ENCODE measurements around the gene UTS2R.
"Not testable (repeated sequence)": the region's sequence is repeated elsewhere in the genome, so short reads cannot be mapped to it uniquely, and the experiment has no call there.

Gene UTS2R

DNA sequence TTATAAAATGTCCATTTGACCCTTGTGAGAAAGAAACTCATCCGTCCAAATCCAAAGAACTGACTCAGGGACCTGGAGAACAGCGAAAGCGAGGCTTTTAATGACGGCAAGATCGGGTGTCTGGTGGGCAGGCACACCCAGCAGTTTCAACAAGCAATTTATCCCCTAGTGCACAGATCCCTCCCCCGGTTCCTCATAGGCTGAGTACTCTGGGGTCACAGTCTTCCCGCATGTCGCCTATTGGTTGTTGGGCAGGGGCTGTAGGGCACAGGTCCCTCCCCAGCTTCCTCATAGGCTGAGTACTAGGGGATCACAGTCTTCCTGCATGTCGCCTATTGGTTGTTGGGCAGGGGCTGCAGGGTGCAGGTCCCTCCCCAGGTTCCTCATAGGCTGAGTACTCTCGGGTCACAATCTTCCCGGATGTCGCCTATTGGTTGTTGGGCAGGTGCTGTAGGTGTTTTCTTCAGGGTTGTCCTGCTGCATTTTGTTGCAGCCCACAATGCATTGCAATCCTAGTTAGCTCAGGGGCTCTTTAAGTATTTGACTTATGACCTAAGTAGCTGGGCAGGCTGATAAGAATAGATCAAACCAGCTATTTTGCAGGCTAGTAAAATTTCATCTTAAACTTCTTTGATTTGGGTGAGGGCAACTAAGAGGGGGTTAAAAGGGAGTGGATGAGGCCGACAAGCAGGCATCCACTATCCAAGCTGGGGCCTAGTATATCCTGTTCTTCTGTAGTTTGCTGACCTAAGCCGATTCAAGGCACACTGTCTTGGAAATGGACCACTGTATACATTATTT, 3.6 kb upstream of the UTS2R start:
- no peak for DNase-seq (ENCODE audit: low read depth)
- no peak overlapping the region for H3K4me3 ChIP-seq (ENCODE audit: low read length)
- TF ChIP-seq CTCF (conservative IDR thresholded peaks at IDR 0.05; ENCODE audit: low read length), result no peak

GRCh38 chr17:82369211-82369610, 2.4 kb upstream of the UTS2R start:
- no peak for TF ChIP-seq CTCF (conservative IDR thresholded peaks at IDR 0.05; ENCODE audit: low read length)
- no peak for DNase-seq (ENCODE audit: low read depth)
- no peak overlapping the region for H3K4me3 ChIP-seq (ENCODE audit: low read length)

DNA sequence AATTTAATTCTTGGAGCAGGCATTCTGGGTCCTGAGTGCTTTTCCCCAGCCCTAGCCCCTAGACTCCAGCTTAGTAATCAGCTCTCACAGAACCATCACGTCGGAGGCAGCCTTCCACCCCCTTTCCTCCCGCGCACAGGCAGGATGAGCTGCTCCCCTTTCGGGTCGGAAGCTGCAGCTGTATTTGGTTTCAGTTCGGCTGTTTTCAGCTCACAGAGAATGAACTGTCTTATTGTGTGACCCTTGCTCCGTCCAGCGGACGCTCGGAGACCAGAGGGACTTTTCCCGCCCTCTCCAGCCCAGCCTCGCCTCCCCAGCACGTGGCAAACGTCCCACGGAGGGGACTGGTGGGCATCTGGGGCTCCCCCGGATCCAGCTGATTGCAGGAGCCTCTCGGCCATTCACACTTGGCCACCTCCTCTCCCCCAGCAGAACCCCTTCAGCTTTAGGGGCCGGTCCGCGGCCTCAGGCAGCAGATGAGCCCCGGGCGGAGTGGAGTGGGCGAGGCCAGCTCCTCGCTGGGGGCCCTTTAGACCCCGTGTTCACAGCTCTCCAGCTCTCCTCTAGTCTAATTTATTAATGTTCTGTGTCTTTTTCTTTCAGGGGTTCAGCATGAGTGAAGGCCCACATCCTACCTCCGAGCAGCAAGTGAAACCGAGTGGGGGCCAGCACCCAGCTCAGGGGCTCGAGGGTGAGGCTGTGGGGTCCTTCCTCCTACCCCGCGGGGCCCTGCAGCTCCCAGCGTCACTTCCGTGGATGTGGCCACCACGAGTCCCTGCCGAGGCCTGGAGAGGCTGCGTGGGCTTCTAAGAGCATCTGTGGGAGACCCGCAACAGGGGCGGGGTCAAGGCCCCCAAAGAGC, 863 bp upstream of the UTS2R start:
- TF ChIP-seq CTCF (conservative IDR thresholded peaks at IDR 0.05; ENCODE audit: low read length), result no peak
- peak overlapping the region; percentile 47 for H3K4me3 ChIP-seq (ENCODE audit: low read length)
- no peak for DNase-seq (ENCODE audit: low read depth)

DNA sequence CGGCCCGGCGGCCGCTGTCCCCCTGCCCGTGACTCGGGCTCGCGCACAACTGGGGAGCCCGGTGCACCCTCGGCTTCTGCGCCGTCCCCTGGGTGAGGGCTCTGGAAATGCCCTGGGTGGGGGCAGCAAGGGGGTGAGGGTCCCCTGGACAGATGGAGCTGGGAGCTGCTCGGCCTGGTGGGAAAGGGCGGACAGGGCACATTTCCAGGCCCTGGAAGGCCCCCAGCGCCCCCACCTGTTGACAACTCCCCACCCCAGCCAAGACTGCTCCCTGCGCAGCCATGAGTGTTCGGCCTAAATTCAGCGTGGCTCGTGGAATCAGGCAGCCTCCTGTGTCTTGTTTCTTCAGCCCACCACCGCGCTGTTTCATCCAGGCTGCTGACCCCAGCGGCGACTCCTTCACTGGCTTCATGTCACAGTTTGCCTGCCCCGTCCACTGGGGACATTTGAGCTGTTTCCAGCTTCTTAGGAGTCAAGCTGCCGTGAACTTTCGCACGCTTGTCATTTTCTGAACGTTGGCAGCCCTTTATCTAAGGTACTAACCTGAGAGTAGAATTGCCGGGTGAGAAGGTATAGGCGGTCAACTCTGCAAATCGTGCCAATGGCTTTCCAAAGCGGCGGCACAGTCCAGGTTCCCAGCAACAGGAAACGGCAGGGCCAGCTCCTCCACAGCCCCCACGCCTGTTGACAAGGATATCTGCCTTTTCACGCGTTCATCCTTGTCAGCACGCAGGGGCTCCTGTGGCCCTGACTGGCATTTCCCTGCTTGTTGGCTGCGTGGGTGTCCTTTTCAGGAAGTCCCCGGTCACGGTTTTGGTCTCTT, 895 bp downstream of the UTS2R start:
- no peak for DNase-seq (ENCODE audit: low read depth)
- no peak for TF ChIP-seq CTCF (conservative IDR thresholded peaks at IDR 0.05; ENCODE audit: low read length)
- no peak overlapping the region for H3K4me3 ChIP-seq (ENCODE audit: low read length)

GRCh38 chr17:82373072-82373452, 1.5 kb downstream of the UTS2R start:
- H3K4me3 ChIP-seq (ENCODE audit: low read length); DNase-seq (ENCODE audit: low read depth): not testable (repeated sequence)

DNA sequence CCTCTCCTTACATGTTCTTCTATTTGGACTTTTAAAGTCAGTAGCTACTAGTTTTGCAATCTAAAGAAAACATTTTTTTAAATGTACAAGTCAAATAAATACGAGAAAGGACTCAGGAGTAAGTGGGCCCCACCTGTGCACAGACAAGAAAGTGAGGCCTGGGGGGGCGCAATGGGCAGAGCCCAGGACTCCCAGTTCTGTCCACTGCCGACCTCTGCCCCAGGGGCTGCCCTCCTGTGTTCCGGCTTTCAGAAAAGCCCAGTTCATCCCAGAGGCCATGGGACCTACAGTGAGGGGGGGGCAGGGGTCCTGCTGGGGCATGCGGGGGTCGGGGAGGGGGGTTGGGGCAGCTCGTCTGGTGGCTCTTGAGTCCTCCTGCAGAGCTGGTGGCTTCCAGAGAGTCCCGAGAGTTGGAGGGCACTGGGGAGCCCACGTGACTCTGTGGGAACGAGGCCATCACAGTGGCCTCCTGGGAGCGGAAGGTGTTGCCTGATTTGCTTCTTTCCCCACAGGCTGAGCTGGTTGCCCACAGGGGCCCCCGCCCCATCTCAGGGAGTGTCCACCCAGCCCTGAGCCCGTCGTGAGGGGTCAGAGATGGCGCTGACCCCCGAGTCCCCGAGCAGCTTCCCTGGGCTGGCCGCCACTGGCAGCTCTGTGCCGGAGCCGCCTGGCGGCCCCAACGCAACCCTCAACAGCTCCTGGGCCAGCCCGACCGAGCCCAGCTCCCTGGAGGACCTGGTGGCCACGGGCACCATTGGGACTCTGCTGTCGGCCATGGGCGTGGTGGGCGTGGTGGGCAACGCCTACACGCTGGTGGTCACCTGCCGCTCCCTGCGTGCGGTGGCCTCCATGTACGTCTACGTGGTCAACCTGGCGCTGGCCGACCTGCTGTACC, 2.4 kb downstream of the UTS2R start:
- DNase-seq (ENCODE audit: low read depth), result no peak
- TF ChIP-seq CTCF (conservative IDR thresholded peaks at IDR 0.05; ENCODE audit: low read length), result no peak
- H3K4me3 ChIP-seq (ENCODE audit: low read length), result no peak overlapping the region
